Peyer's patch (tissue), 4 donors: ENCODE data around the gene OPRD1.

Experiments used
- POLR2A ChIP-seq, 2 donors: fragments of 450-650 bp; IDR thresholded peaks; one replicate each; pipeline ENCODE4 v1.5.1; 2017; ENCODE audit warnings: antibody characterized with exemption in 2 of 2, mild to moderate bottlenecking in 2 of 2, moderate library complexity in 2 of 2
- TF ChIP-seq, protein P1 (sequence below), 6 experiments: fragments of 450-650 bp in 4 of 6; fragments of 200-600 bp in 2 of 6; sonication (generic) in 1 of 6; IDR thresholded peaks; one replicate each; pipeline ENCODE4 v1.5.1; 2017 to 2019; ENCODE audit warnings: antibody characterized with exemption in 6 of 6, mild to moderate bottlenecking in 3 of 6, moderate library complexity in 1 of 6

- TF ChIP-seq POLR2A (IDR thresholded peaks at IDR 0.05), result peak; percentile 40 to 61
- TF ChIP-seq, protein P1, sequence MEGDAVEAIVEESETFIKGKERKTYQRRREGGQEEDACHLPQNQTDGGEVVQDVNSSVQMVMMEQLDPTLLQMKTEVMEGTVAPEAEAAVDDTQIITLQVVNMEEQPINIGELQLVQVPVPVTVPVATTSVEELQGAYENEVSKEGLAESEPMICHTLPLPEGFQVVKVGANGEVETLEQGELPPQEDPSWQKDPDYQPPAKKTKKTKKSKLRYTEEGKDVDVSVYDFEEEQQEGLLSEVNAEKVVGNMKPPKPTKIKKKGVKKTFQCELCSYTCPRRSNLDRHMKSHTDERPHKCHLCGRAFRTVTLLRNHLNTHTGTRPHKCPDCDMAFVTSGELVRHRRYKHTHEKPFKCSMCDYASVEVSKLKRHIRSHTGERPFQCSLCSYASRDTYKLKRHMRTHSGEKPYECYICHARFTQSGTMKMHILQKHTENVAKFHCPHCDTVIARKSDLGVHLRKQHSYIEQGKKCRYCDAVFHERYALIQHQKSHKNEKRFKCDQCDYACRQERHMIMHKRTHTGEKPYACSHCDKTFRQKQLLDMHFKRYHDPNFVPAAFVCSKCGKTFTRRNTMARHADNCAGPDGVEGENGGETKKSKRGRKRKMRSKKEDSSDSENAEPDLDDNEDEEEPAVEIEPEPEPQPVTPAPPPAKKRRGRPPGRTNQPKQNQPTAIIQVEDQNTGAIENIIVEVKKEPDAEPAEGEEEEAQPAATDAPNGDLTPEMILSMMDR (IDR thresholded peaks at IDR 0.05), result no peak
These were observed 102.5 kb downstream of the OPRD1 start, which contains the start of gene EPB41 for GRCh38 chr1:28914228-28915030.
